Smooth muscle cell (in vitro differentiated cells): Measurements from ENCODE around the gene ATP5F1A. TPM values are rescaled to one million over a fixed set of nuclear protein-coding genes. Genes with fewer than 3 reads are reported as not detected.
"Not testable (repeated sequence)": the region's sequence is repeated elsewhere in the genome, so short reads cannot be mapped to it uniquely, and the experiment has no call there.

Experiments used
- DNase-seq: peaks from one replicate; lab custom pipeline; 2025; ENCODE audit not compliant: unreplicated experiment; lab: John Stamatoyannopoulos, UW
- H2AFZ ChIP-seq: fragments of 200-600 bp; sonication (generic); 2 replicates; pipeline ENCODE4 v1.6.0; 2016; ENCODE audit warnings: antibody characterized with exemption, low read depth, mild to moderate bottlenecking
- H3F3A ChIP-seq: fragments of 200-600 bp; sonication (generic); 2 replicates; pipeline ENCODE4 v1.6.0; 2017; ENCODE audit warnings: antibody characterized with exemption, low read depth
- H3K27ac ChIP-seq: fragments of 200-600 bp; sonication (generic); 2 replicates; pipeline ENCODE4 v1.5.1; 2016; ENCODE audit warnings: low read depth, mild to moderate bottlenecking
- H3K27me3 ChIP-seq: fragments of 200-600 bp; sonication (generic); 2 replicates; pipeline ENCODE4 v1.6.1; 2016; ENCODE audit warnings: low read depth, mild to moderate bottlenecking
- H3K36me3 ChIP-seq: fragments of 200-600 bp; sonication (generic); 2 replicates; pipeline ENCODE4 v1.5.1; 2016; ENCODE audit warnings: low read depth
- H3K4me1 ChIP-seq: fragments of 200-600 bp; sonication (generic); 2 replicates; pipeline ENCODE4 v1.5.1; 2016; ENCODE audit warnings: low read depth
- H3K4me2 ChIP-seq: fragments of 200-600 bp; sonication (generic); 2 replicates; pipeline ENCODE4 v1.6.0; 2016; ENCODE audit warnings: mild to moderate bottlenecking
- H3K4me3 ChIP-seq: fragments of 200-600 bp; sonication (generic); 2 replicates; pipeline ENCODE4 v1.5.1; 2016; ENCODE audit warnings: mild to moderate bottlenecking
- H3K79me2 ChIP-seq: fragments of 200-600 bp; sonication (generic); 2 replicates; pipeline ENCODE4 v1.6.0; 2016; ENCODE audit warnings: low read depth, mild to moderate bottlenecking
- H3K9ac ChIP-seq: fragments of 200-600 bp; sonication (generic); 2 replicates; pipeline ENCODE4 v1.6.0; 2016; ENCODE audit warnings: low read depth
- H3K9me3 ChIP-seq: fragments of 200-600 bp; sonication (generic); replicated peaks from 2 replicates; pipeline ENCODE4 v1.5.1; 2016; ENCODE audit warnings: low read depth
- H4K20me1 ChIP-seq: fragments of 200-600 bp; sonication (generic); 2 replicates; pipeline ENCODE4 v1.6.0; 2016; ENCODE audit warnings: low read depth
- CTCF ChIP-seq: fragments of 200-600 bp; sonication (generic); IDR thresholded peaks from 2 replicates; pipeline ENCODE4 v1.5.1; 2017; ENCODE audit warnings: borderline replicate concordance, mild to moderate bottlenecking, antibody characterized with exemption; ENCODE audit not compliant: insufficient read depth, poor library complexity, severe bottlenecking
- WGBS: methylation state at CpG from one replicate; pipeline ENCODE4 v1.1.7; 2016; ENCODE audit warnings: low lambda C conversion rate; 5-methylcytosine and 5-hydroxymethylcytosine counted together
- polyA plus RNA-seq: library from polyadenylated mRNA; unstranded; fragments of >200 nt; fragmentation: Nextera tagmentation; extraction: Ambion mirVana; gene quantifications from 2 replicates; pipeline ENCODE4 v1.2.1, GENCODE V29; 2016
- total RNA-seq: library from RNA; depleted of rRNA; stranded (reverse); fragments of >200 nt; gene quantifications from 2 replicates; pipeline ENCODE4 v1.2.3, GENCODE V29; 2014

ATP5F1A gene
- total and polyA plus RNA-seq, 2 experiments from 2014 or later: 406 to 432 TPM

GRCh38 chr18:46096651-46097300 is 1.3 kb downstream of the ATP5F1A start:
- Histone ChIP-seq H3K4me1 (peaks cover 6% of the 10 kb centered on the region), H2AFZ (peak overlapping the region; percentile 85), H3K27ac (peak overlapping the region; percentile 74), H3K36me3 (no peaks in the 10 kb centered on the region), H3K9ac (peak overlapping the region; percentile 83), H3K4me3 (peak overlapping the region; percentile 80), H4K20me1 (peaks cover 54% of the 10 kb centered on the region), H3K4me2 (peak overlapping the region; percentile 96), H3K79me2 (peaks cover 62% of the 10 kb centered on the region), H3F3A (peaks cover 6% of the 10 kb centered on the region), H3K27me3 (no peaks in the 10 kb centered on the region), H3K9me3 (no peaks in the 10 kb centered on the region)
- DNase-seq: no peak
- 37% methylated on average over 22 of the region's 22 CpGs for WGBS
- TF ChIP-seq CTCF: no peak

DNA sequence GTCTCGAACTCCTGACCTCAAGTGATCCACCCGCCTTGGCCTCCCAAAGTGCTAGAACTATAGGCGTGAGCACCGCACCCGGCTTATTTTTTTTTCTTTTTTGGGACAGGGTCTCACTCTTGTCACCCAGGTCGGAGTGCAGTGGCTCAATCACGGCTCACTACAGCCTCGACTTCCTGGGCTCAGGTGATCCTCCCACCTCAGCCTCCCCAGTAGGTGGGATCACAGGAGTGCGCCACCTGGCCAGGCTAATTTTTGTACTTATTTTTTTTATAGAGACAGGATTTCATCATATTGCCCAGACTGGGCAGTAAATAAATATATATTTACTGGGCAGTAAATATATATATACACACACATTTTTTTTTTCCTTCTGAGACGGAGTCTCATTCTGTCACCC is 2.6 kb downstream of the ATP5F1A start:
- H3K4me3 ChIP-seq: no peak overlapping the region
- peaks cover 9% of the 10 kb centered on the region for H3K36me3 ChIP-seq
- H3K4me2 ChIP-seq: peak overlapping the region; percentile 38
- no peak for TF ChIP-seq CTCF
- no peak overlapping the region for H3K27ac ChIP-seq
- no peak for DNase-seq
- H2AFZ ChIP-seq: no peak overlapping the region
- WGBS: over 99% methylated on average over 10 of the region's 10 CpGs
- peaks cover 67% of the 10 kb centered on the region for H4K20me1 ChIP-seq
- H3K79me2 ChIP-seq: peaks cover 74% of the 10 kb centered on the region
- H3K27me3 ChIP-seq: no peaks in the 10 kb centered on the region
- no peaks in the 10 kb centered on the region for H3K9me3 ChIP-seq
- peaks cover 18% of the 10 kb centered on the region for H3F3A ChIP-seq
- no peak overlapping the region for H3K9ac ChIP-seq
- H3K4me1 ChIP-seq: peaks cover 6% of the 10 kb centered on the region

DNA sequence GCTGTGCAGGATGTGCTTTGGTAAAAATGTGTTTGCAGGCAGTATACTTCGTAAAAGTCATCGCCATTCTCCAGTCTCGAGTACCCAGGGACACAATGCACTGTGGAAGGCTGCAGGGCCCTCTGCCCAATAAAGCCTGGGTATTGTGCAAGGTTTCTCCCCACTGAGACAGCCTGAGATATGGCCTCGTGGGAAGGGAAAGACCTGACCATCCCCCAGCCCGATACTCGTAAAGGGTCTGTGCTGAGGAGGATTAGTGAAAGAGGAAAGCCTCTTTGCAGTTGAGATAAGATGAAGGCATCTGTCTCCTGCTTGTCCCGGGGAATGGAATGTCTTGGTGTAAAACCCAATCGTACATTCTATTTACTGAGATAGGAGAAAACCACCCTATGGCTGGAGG is 9.6 kb downstream of the ATP5F1A start:
- not testable (repeated sequence) for H3K4me1 ChIP-seq, H3K9me3 ChIP-seq, H3K4me3 ChIP-seq, H3K9ac ChIP-seq, H3K27me3 ChIP-seq, H2AFZ ChIP-seq
- Histone ChIP-seq H3K36me3 (peaks cover 65% of the 10 kb centered on the region), H3K27ac (peak overlapping the region; percentile 83), H3K4me2 (peak overlapping the region; percentile 55), H4K20me1 (peaks cover 92% of the 10 kb centered on the region), H3F3A (peaks cover 49% of the 10 kb centered on the region), H3K79me2 (peaks cover 56% of the 10 kb centered on the region)
- WGBS: 19% methylated on average over 8 of the region's 8 CpGs
- DNase-seq: peak; percentile 10

- no peak overlapping the region for H3K4me2 ChIP-seq
- peaks cover 61% of the 10 kb centered on the region for H3K36me3 ChIP-seq
- peaks cover 21% of the 10 kb centered on the region for H3K79me2 ChIP-seq
- no peak overlapping the region for H3K27ac ChIP-seq
- no peak overlapping the region for H3K9ac ChIP-seq
- TF ChIP-seq CTCF: no peak
- no peaks in the 10 kb centered on the region for H3K9me3 ChIP-seq
- no peak for DNase-seq
- H3K4me1 ChIP-seq: peaks cover 9% of the 10 kb centered on the region
- H4K20me1 ChIP-seq: peaks cover 64% of the 10 kb centered on the region
- no peak overlapping the region for H3K4me3 ChIP-seq
- peaks cover 33% of the 10 kb centered on the region for H3F3A ChIP-seq
- 88% methylated on average over 2 of the region's 2 CpGs for WGBS
- H2AFZ ChIP-seq: no peak overlapping the region
- no peaks in the 10 kb centered on the region for H3K27me3 ChIP-seq
These were observed 13.7 kb downstream of the ATP5F1A start for GRCh38 chr18:46084431-46084830.
